Measurements from ENCODE around the gene COX15.

The COX15 gene

DNA sequence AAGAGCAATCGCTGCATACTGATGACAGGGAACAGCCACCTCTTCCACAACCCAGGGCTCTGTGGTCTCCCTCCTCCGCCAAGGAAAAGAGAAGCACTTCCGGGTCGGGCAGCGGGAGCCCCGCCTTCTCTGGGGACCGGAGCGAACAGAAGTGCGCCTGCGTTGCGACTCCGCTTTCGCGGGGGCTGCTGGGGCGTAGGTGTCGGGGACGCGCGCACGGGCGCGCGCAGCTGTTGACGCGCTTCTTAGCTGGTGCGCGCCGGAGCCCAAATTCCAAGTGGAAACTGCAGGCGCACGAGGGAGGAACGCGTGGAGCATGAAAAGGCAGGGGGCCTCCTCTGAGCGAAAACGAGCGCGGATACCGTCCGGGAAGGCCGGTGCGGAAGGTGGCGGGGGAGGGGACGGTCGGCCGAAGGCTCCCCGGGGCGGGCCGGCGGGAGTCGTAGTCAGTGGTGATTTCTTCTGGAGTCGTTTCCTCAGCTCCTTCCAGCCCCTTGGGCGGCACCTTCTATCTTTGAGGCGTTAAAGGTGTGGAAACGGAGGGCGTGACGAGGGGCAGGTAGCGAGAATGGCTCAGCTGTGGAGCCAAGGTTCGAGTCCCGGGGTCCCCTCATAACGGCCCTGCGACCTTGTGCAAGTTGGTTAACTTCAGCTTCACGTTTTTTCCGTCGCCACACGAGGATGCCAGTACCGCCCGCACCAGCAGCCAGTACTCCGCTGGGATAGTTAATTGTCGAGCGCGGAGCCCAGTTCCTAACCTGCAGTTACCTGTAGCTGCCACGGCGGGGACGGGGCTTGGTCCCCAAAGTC, at the start of gene COX15, which contains the start of gene CUTC:
Gene COX15, minus strand, starts transcription at position 95 of the 810 bp plus-strand sequence. Its CDS starts 78 bp downstream, at position 17.
Gene CUTC, plus strand, starts transcription at position 202 of the 810 bp plus-strand sequence. Its CDS starts 115 bp downstream, at position 317.
- H3K36me3 ChIP-seq (ENCODE audit: control insufficient read depth, insufficient read depth, low read length, severe bottlenecking), result peaks cover 25% of the 10 kb centered on the region
- DNase-seq (ENCODE audit: low read depth), result peak; percentile 99
- H3K4me3 ChIP-seq (ENCODE audit: low read length), result peak within 1 kb of the TSS; percentile 92
- H3K9ac ChIP-seq (ENCODE audit: low read length), result peak within 1 kb of the TSS; percentile 100
- H3K9me3 ChIP-seq (ENCODE audit: control insufficient read depth, low read length), result no peaks in the 10 kb centered on the region
- peaks cover 50% of the 10 kb centered on the region for H3K4me1 ChIP-seq (ENCODE audit: control insufficient read depth, insufficient read depth, low read length)
- H3K27me3 ChIP-seq (replicated peaks; ENCODE audit: control insufficient read depth, insufficient read depth, low read length), result no peaks in the 10 kb centered on the region

DNA sequence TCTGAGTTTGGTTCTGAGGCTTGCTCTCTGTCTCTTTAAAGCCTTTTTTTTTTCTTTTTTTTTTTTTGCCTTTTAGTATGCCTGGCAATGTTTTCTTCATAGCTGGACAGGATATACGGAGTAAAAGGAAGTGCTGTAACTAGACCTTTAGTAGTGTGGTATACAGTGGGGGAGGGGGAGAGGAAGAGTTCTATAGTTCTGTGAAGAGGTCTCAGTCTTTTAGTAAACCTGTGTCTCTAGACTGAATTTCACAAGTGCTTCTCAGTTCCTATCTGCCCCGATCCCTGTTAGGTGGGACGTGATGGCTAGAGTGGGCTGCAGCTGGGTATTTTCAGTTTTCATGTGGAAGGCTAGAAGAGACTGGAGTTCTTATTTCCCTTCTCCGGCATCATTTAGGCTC, 47.4 kb upstream of the COX15 start:
- peak overlapping the region; percentile 70 for H3K4me3 ChIP-seq (ENCODE audit: low read length)

DNA sequence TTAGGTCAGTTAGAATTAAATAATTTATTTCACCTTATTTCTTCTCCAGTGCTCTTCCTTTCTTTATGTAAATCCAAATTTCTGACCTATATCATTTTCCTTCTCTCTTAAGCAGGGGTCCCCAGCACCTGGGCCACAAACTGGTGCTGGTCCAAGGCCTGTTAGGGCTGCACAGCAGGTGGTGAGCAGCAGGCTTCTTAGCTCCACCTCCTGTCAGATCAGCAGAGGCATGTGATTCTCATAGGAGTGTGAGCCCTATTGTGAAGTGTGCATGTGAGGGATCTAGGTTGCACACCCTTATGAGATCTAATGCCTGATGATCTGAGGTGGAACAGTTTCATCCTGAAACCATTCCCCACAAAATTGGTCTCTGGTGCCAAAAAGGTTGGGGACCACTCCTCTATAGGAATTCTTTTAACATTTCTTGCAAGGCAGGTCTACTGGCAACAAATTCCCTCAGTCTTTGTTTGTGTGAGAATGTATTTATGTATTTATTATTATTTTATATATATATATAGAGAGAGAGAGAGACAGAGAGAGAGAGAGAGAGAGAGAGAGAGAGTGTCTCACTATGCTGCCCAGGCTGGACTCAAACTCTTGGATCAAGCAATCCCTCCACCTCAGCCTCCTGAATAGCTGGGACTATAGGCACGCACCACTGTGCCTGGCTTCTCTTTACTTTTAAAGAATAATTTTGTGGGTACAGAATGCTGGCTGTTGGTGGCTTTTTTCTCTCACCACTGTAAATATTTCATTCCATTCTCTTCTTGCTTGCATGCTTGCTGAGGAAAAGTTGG, 46.2 kb upstream of the COX15 start:
- no peak for DNase-seq (ENCODE audit: low read depth)
- Histone ChIP-seq H3K4me3 (ENCODE audit: low read length) (peak overlapping the region; percentile 27), H3K36me3 (ENCODE audit: control insufficient read depth, insufficient read depth, low read length, severe bottlenecking) (no peaks in the 10 kb centered on the region), H3K27me3 (replicated peaks; ENCODE audit: control insufficient read depth, insufficient read depth, low read length) (no peaks in the 10 kb centered on the region), H3K9ac (ENCODE audit: low read length) (peak overlapping the region; percentile 98), H3K9me3 (ENCODE audit: control insufficient read depth, low read length) (no peaks in the 10 kb centered on the region), H3K4me1 (ENCODE audit: control insufficient read depth, insufficient read depth, low read length) (peaks cover 70% of the 10 kb centered on the region)

More for the DNA sequence above, 47.4 kb upstream of the COX15 start:
- Histone ChIP-seq H3K9me3 (ENCODE audit: control insufficient read depth, low read length) (no peaks in the 10 kb centered on the region), H3K4me1 (ENCODE audit: control insufficient read depth, insufficient read depth, low read length) (peaks cover 81% of the 10 kb centered on the region), H3K36me3 (ENCODE audit: control insufficient read depth, insufficient read depth, low read length, severe bottlenecking) (no peaks in the 10 kb centered on the region), H3K9ac (ENCODE audit: low read length) (peak overlapping the region; percentile 98), H3K27me3 (replicated peaks; ENCODE audit: control insufficient read depth, insufficient read depth, low read length) (no peaks in the 10 kb centered on the region)
- DNase-seq (ENCODE audit: low read depth), result peak; percentile 43

GRCh38 chr10:99775850-99776249, 43.9 kb upstream of the COX15 start:
- no peaks in the 10 kb centered on the region for H3K27me3 ChIP-seq (replicated peaks; ENCODE audit: control insufficient read depth, insufficient read depth, low read length)
- peaks cover 47% of the 10 kb centered on the region for H3K4me1 ChIP-seq (ENCODE audit: control insufficient read depth, insufficient read depth, low read length)
- peak overlapping the region; percentile 83 for H3K9ac ChIP-seq (ENCODE audit: low read length)
- H3K4me3 ChIP-seq (ENCODE audit: low read length), result no peak overlapping the region
- H3K36me3 ChIP-seq (ENCODE audit: control insufficient read depth, insufficient read depth, low read length, severe bottlenecking), result no peaks in the 10 kb centered on the region
- DNase-seq (ENCODE audit: low read depth), result peak; percentile 89
- H3K9me3 ChIP-seq (ENCODE audit: control insufficient read depth, low read length), result no peaks in the 10 kb centered on the region

- Histone ChIP-seq H3K4me3 (ENCODE audit: low read length) (no peak overlapping the region), H3K9ac (ENCODE audit: low read length) (no peak overlapping the region), H3K9me3 (ENCODE audit: control insufficient read depth, low read length) (no peaks in the 10 kb centered on the region), H3K27me3 (replicated peaks; ENCODE audit: control insufficient read depth, insufficient read depth, low read length) (no peaks in the 10 kb centered on the region), H3K4me1 (ENCODE audit: control insufficient read depth, insufficient read depth, low read length) (peaks cover 13% of the 10 kb centered on the region), H3K36me3 (ENCODE audit: control insufficient read depth, insufficient read depth, low read length, severe bottlenecking) (no peaks in the 10 kb centered on the region)
- DNase-seq (ENCODE audit: low read depth), result no peak
These were observed 38.6 kb upstream of the COX15 start for GRCh38 chr10:99770408-99771045.

DNA sequence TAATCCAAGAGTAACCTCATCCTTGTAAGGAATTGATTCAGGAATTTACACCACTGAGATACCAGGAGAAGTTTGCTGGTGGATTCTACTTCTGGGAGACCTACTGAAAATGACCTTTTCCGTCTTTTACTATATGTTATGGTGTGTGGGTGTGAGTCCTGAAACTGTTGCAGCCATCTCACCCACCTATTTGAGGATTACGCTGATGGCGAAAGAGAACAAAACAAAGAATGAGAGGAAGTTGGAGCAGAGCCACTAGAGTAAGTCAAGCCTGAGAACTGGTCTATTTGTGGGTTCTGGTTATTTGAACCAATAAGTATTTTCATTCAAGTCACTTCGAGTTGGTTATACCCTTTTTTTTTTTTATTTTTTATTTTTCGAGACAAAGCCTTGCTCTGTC, 37.8 kb upstream of the COX15 start:
- Histone ChIP-seq H3K4me1 (ENCODE audit: control insufficient read depth, insufficient read depth, low read length) (peaks cover 12% of the 10 kb centered on the region), H3K4me3 (ENCODE audit: low read length) (no peak overlapping the region), H3K9me3 (ENCODE audit: control insufficient read depth, low read length) (no peaks in the 10 kb centered on the region), H3K36me3 (ENCODE audit: control insufficient read depth, insufficient read depth, low read length, severe bottlenecking) (no peaks in the 10 kb centered on the region), H3K9ac (ENCODE audit: low read length) (no peak overlapping the region), H3K27me3 (replicated peaks; ENCODE audit: control insufficient read depth, insufficient read depth, low read length) (no peaks in the 10 kb centered on the region)
- no peak for DNase-seq (ENCODE audit: low read depth)

GRCh38 chr10:99768556-99768955, 36.6 kb upstream of the COX15 start:
- DNase-seq (ENCODE audit: low read depth), result peak; percentile 51
- Histone ChIP-seq H3K9ac (ENCODE audit: low read length) (peak overlapping the region; percentile 53), H3K9me3 (ENCODE audit: control insufficient read depth, low read length) (peaks cover 4% of the 10 kb centered on the region), H3K4me3 (ENCODE audit: low read length) (peak overlapping the region; percentile 15), H3K27me3 (replicated peaks; ENCODE audit: control insufficient read depth, insufficient read depth, low read length) (no peaks in the 10 kb centered on the region), H3K4me1 (ENCODE audit: control insufficient read depth, insufficient read depth, low read length) (peaks cover 12% of the 10 kb centered on the region), H3K36me3 (ENCODE audit: control insufficient read depth, insufficient read depth, low read length, severe bottlenecking) (peaks cover 4% of the 10 kb centered on the region)

DNA sequence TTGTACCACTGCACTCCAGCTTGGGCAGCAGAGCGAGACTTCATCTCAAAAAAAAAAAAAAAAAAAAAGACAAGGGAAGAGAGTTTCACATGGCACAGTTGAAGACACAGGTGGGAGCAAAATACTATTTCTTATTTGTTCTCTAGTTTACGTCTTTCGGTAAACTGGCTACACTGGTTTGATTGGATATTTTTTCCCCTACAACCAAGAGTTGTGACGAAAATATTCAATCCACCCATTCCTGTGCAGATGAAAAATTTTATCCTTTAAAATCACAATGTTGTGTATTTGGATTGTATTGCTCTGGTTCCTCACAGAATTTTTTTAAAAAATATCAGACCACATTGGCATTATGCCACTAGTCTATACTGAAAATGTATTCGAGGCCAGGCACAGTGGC, 36.0 kb upstream of the COX15 start:
- peaks cover 7% of the 10 kb centered on the region for H3K36me3 ChIP-seq (ENCODE audit: control insufficient read depth, insufficient read depth, low read length, severe bottlenecking)
- DNase-seq (ENCODE audit: low read depth), result no peak
- no peaks in the 10 kb centered on the region for H3K27me3 ChIP-seq (replicated peaks; ENCODE audit: control insufficient read depth, insufficient read depth, low read length)
- H3K4me1 ChIP-seq (ENCODE audit: control insufficient read depth, insufficient read depth, low read length), result peaks cover 12% of the 10 kb centered on the region
- H3K9ac ChIP-seq (ENCODE audit: low read length), result no peak overlapping the region
- H3K9me3 ChIP-seq (ENCODE audit: control insufficient read depth, low read length), result peaks cover 5% of the 10 kb centered on the region
- H3K4me3 ChIP-seq (ENCODE audit: low read length), result no peak overlapping the region

DNA sequence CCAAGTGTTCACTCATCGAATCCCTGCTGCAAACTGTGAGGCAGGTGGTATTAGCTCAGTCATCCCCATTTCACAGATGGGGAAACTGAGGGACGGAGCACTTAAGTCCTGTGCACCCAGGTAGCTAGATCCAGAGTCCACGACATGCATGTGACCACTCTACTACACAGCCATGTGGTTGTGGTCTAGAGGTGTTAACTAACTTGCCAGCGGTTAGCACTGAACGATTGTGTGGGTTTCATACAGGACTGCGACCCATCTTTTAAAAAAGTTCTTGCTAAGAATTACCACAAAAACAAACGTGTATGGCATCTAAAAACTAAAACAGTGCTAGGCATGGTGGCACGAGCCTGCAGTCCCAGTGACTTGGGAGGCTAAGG, 34.4 kb upstream of the COX15 start:
- Histone ChIP-seq H3K36me3 (ENCODE audit: control insufficient read depth, insufficient read depth, low read length, severe bottlenecking) (peaks cover 13% of the 10 kb centered on the region), H3K4me3 (ENCODE audit: low read length) (no peak overlapping the region), H3K9me3 (ENCODE audit: control insufficient read depth, low read length) (peaks cover 5% of the 10 kb centered on the region), H3K4me1 (ENCODE audit: control insufficient read depth, insufficient read depth, low read length) (peaks cover 17% of the 10 kb centered on the region), H3K9ac (ENCODE audit: low read length) (peak overlapping the region; percentile 19), H3K27me3 (replicated peaks; ENCODE audit: control insufficient read depth, insufficient read depth, low read length) (no peaks in the 10 kb centered on the region)
- DNase-seq (ENCODE audit: low read depth), result no peak

DNA sequence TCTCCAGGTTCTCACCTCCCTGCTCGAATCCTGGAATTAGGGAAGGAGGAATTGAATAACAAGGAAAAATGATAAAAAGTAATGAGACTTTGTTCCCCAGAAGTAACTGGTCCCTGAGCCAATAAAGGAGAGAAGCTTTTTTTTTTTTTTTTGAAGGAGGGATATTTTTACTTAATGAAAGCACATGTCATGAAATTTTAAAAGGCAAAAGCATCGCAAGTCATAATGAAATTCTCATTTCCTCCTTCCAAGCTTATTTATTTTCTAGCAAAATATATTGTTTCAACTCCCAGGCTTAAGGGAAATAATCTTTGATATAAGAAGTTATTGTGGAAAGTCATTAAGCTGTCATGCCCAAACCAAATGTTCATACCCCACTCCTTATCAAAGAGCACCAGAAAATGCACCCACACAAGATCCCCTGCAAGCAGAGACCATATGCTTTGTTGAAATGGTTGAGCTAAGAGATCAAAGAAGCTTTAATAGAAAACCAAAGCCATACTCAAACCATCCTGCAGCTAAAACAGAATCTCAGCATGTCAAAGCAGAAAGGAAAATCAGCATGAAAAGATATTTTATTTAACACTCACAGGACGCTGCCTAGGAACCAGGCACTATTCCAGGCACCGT, 33.9 kb upstream of the COX15 start:
- H3K36me3 ChIP-seq (ENCODE audit: control insufficient read depth, insufficient read depth, low read length, severe bottlenecking), result peaks cover 18% of the 10 kb centered on the region
- peak overlapping the region; percentile 19 for H3K9ac ChIP-seq (ENCODE audit: low read length)
- H3K4me1 ChIP-seq (ENCODE audit: control insufficient read depth, insufficient read depth, low read length), result peaks cover 22% of the 10 kb centered on the region
- H3K4me3 ChIP-seq (ENCODE audit: low read length), result no peak overlapping the region
- H3K9me3 ChIP-seq (ENCODE audit: control insufficient read depth, low read length), result peaks cover 5% of the 10 kb centered on the region
- no peak for DNase-seq (ENCODE audit: low read depth)
- H3K27me3 ChIP-seq (replicated peaks; ENCODE audit: control insufficient read depth, insufficient read depth, low read length), result no peaks in the 10 kb centered on the region

All from adipocyte (in vitro differentiated cells).